Occipital lobe (tissue), 2 donors: ENCODE data around the gene POC1A. TPM values are rescaled to one million over a fixed set of nuclear protein-coding genes. Genes with fewer than 3 reads are reported as not detected.
A peak's percentile ranks its signal among the peaks of the same experiment; 100 is the strongest.
"Not testable (repeated sequence)": the region's sequence is repeated elsewhere in the genome, so short reads cannot be mapped to it uniquely, and the experiment has no call there.

ENCODE experiments used
- DNase-seq: peaks from one replicate; lab custom pipeline; 2025; lab: John Stamatoyannopoulos, UW
- total RNA-seq: library from RNA; depleted of rRNA; stranded (reverse); fragments of >200 nt; gene quantifications from one replicate; pipeline ENCODE4 v1.2.3, GENCODE V29; 2014

POC1A gene
- total RNA-seq, 1 donor from 2014 or later: 3.1 TPM

- DNase-seq: no peak
Measured at GRCh38 chr3:52050571-52050970, 103.7 kb downstream of the POC1A start.

DNA sequence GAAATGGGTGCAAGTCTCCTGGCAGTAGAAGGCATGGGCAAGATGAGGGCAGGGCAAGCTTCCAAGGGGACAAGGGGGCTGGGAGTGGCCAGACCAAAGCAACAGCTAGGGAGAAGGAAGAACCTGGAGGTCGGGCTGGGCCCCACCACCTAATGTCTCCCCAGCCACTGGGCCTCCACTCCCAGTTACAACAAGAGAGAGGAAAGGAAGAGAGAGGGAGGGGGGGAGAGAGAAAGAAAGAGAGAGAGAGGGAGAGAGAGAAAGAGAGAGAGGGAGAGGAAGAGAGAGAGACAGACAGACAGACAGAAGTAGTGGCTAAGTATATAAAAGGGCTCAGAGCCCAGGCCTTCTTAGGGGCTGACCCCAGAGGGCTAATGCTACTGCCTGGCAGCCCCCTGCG, 104.7 kb downstream of the POC1A start:
- DNase-seq: no peak

DNA sequence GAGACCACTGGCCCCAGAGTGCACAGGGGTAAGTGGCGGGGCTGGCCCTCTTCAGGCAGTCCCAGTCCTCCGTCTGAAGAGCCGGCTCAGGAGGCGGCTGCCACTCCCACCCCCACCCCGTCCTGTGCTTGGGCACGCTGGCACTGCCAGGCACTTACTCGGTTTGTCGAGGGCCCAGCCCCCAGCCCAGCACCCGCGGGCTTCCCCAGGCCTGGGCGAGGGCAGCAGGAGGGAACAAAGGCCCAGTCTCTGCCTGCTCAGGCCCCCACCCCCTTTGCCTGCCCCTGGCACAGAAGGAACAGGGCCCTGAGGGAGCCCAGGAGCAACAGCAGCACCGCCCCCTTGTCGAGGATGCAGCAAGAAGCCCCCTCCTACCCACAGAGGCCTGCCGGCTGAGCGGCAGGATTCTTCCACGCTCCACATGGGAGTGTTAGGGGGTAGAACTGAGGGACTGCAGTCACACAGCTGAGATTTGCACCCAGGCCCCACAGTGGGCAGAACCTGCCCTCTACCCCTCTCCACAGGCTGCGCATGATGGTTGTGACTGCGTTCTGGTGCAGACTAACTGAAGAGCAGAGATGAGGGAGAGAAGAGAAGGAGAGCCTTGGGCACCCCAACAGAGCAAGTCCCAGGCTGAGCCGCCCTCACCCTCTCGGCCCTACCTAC, 106.8 kb downstream of the POC1A start:
- DNase-seq: peak; percentile 84

DNA sequence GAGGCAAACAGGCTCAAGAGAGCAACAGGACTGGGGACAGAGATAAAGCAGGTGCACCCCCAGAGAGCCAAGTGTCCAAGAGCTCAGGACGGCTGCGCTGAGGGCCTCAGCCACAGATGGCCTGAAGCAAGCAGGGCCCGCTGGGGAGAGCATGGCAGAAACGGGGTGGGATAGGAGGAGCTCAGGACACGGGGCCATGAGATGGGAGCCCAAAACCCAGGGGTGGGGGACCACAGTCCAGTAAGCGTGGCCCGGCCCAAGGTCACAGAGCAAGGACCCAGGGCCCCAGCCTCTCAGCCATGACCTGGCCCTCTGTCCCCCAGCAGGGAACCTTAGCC, 107.4 kb downstream of the POC1A start:
- DNase-seq: no peak

- DNase-seq: peak; percentile 51
Measured at GRCh38 chr3:52046186-52046901, 107.9 kb downstream of the POC1A start.

DNA sequence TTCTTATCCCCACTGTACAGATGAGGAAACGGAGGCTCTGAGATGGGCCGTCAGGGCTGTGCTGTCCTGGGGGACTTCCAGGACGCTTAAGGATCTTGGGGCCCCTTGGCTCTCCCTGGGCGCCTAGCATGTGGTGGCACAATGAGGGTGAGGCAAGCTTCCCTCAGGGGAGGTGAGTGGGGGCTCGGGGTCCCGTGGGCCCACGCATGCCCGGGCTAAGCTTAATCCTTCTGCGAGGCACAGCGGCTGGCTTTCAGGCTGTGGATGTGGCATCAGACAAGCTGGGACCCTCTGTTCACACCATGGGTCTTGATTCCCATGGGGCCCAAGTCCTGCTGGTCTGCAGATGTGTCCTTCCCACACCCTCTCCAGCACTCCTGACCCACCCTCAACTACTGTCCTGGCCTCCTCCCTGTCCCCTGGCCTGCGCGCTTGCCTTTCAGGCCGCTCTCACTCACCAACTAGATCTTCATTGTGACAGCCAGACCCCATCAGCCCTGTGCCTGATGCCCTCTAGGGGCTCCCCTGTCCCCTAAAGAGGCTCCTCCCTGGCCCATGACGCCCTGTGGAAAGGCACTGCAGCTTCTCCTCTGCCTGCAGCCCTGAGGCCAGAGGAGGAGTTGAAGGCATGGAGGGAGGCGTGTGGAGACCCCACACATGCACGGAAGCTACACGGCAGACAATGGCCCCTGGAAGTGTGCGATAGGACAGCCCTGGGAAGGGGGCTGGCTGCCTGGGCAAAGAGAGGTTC, 109.2 kb downstream of the POC1A start:
- DNase-seq: no peak

DNA sequence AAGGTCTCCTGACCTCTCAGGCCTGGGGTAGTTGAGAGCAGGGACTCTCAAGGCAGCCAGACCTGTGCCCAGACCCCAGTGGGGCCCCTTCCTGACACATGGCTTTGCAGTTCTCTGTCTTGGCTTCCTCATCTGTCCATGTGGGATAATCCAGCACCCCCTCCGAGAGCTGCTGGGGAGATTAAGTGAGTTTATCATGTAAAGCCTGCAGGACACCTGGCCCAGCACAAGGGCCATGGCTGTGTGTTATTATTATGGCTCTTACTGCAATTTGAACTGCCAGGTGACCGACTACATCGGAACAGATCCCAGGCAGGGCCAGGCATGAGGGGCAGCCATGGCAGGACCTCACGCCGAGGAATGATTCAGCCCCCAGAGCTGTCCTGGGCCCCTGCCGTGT, 110.5 kb downstream of the POC1A start:
- no peak for DNase-seq

- not testable (repeated sequence) for DNase-seq
Measured at GRCh38 chr3:52043039-52043438, 111.2 kb downstream of the POC1A start.

- DNase-seq: peak; percentile 44
Measured at GRCh38 chr3:52041118-52041731, 113.0 kb downstream of the POC1A start.

DNA sequence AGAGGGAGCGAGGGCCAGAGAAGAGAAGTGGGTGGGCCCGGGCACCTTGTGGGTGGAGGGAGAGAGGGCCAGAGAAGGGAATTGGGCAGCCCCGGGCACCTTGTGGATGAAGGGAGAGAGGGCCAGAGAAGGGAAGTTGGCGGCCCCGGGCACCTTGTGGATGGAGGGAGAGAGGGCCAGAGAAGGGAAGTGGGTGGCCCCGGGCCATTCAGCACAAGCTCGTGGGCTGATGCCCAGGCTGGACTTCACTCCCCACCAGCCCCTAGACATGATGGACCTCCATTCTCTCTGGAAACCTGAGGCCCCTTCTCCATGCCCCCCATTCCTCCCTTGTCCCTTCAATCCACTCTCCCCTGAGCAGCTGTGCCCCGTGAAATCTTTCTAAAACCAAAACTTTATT, 113.6 kb downstream of the POC1A start:
- DNase-seq: no peak

GRCh38 chr3:52039846-52040245, 114.4 kb downstream of the POC1A start:
- DNase-seq: peak; percentile 92

- no peak for DNase-seq
Measured at GRCh38 chr3:52039426-52039825, 114.8 kb downstream of the POC1A start.

GRCh38 chr3:52038227-52038626, 116.0 kb downstream of the POC1A start:
- DNase-seq: no peak

- DNase-seq: no peak
Measured at GRCh38 chr3:52037291-52037690, 116.9 kb downstream of the POC1A start.

- no peak for DNase-seq
Measured at GRCh38 chr3:52036829-52037228, 117.4 kb downstream of the POC1A start.

DNA sequence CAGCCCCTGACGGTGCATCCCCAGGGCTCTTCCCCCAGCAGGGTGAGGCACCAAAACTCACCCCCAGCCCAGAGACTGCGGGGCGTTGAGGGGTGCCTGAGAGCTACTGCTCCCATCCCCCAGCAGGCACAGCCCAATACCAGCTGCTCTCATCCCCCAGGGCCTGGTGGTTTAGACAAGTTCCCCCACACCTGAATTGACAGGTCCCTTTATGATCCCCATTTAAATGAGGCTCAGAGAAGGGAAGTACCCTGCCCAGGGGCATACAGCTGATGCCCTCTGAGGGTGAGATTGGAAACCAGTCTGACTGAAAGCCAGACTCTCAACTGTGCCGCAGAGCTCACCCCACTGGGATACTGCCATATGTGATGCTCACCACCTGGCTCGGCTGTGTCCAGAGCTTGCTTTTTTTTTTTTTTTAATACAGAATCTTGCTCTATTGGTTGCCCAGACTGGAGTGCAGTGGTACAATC, 118.0 kb downstream of the POC1A start:
- DNase-seq: no peak

DNA sequence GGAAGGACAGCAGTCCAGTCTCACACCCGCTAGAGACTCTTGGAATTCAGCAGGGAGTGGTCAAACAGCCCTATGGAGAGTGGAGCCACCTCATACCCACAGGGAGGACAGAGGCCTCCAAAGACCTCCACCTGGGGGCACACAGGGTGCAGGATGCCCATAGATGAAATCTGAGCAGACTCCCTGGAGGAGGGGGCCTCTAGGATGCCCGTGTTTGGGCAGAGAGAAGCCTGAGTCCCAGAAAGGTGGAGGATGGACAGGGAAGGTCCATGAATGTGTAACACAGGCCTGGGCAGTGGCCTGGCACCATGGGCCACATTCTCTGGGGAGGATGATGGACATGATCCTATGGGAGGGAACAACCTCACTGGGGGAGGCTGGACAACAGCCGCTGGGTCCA, 119.6 kb downstream of the POC1A start:
- no peak for DNase-seq

DNA sequence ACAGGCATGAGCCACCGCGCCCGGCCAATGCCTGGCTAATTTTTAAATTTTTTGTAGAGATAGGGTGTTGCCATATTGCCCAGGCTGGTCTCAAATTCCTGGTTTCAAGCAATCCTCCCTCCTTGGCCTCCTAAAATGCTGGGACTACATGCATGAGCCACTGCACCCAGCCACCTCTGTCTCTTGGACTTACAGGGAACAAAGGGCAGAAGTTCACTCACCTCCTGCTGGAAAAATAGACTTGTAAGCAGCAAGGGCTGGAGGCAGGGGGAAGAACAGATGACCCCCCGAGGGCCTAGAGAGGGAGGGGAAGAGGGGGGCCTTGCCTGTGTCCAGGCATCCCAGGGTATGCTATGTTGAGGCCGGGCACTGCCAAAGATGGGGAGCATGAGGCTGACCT, 120.0 kb downstream of the POC1A start:
- DNase-seq: no peak

GRCh38 chr3:52033748-52034147, 120.5 kb downstream of the POC1A start:
- not testable (repeated sequence) for DNase-seq

- no peak for DNase-seq
Measured at GRCh38 chr3:52032702-52033408, 121.4 kb downstream of the POC1A start.

- no peak for DNase-seq
Measured at GRCh38 chr3:52031896-52032295, 122.3 kb downstream of the POC1A start.
